GM12878 (cell line): ENCODE results near the gene ETV3L. TPM values are rescaled to one million over a fixed set of nuclear protein-coding genes. Genes with fewer than 3 reads are reported as not detected.

Experiments
- ATAC-seq: fragments of 200-7000 bp; cut with Tn5 transposase; 3 replicates; pipeline ENCODE4 v1.9.1; 2020; ENCODE audit warnings: mild to moderate bottlenecking, moderate library complexity
- BruUV-seq: library from RNA; stranded (reverse); fragments of 400-500 nt; replicated peaks from 2 replicates; lab custom pipeline; 2021; lab: Mats Ljungman, UMichigan
- CTCF ChIA-PET: fragments of 300-600 bp; sonication (Branson Sonifier 250); formaldehyde crosslinking; extraction: SDS; loops from one replicate; lab custom pipeline; 2021; ENCODE audit warnings: inconsistent platforms; lab: Yijun Ruan, JAX
- POLR2A ChIA-PET: fragments of 350-600 bp; formaldehyde crosslinking; extraction: SDS; loops from one replicate; lab custom pipeline; 2021; ENCODE audit warnings: inconsistent platforms; lab: Charles Lee
- RAD21 ChIA-PET: fragments of 300-600 bp; sonication (Branson Sonifier 250); formaldehyde crosslinking; loops from one replicate; lab custom pipeline; 2023; ENCODE audit warnings: antibody characterized with exemption; ENCODE audit not compliant: unreplicated experiment; lab: Charles Lee
- SMC1A ChIA-PET: fragments of 300-600 bp; sonication (Branson Sonifier 250); formaldehyde crosslinking; loops from one replicate; lab custom pipeline; 2023; ENCODE audit not compliant: unreplicated experiment, uncharacterized antibody; lab: Charles Lee
- DNase-seq: peaks from one replicate; pipeline ENCODE4 v3.0.0-alpha.2; 2011; ENCODE audit warnings: low read depth, low spot score
- FAIRE-seq: peaks from 3 replicates; lab custom pipeline; 2011; peaks lifted over from hg19 to GRCh38; lab: Jason Lieb, UNC
- H2AFZ ChIP-seq: 2 replicates; pipeline ENCODE4 v1.6.0; 2011; ENCODE audit warnings: low read depth, low read length, control low read depth; ENCODE audit not compliant: control insufficient read depth
- H3K27ac ChIP-seq: 2 replicates; pipeline ENCODE4 v1.5.1; 2011; ENCODE audit warnings: control low read depth; ENCODE audit not compliant: control insufficient read depth, insufficient read depth
- H3K27me3 ChIP-seq, 2 experiments: replicated peaks in 1 of 2; 2 replicates each; pipeline versions ENCODE4 v1.6.0 to v1.6.1; 2011; ENCODE audit warnings: low read length in 1 of 2; ENCODE audit not compliant: control insufficient read depth in 2 of 2, insufficient read depth in 2 of 2
- H3K36me3 ChIP-seq, 2 experiments: 2 replicates each; pipeline ENCODE4 v1.5.1; 2011; ENCODE audit warnings: low read length in 1 of 2; ENCODE audit not compliant: control insufficient read depth in 2 of 2, insufficient read depth in 2 of 2
- H3K4me1 ChIP-seq: 2 replicates; pipeline ENCODE4 v1.6.1; 2011; ENCODE audit warnings: mild to moderate bottlenecking, low read length, moderate library complexity, mixed read lengths; ENCODE audit not compliant: control insufficient read depth, insufficient read depth
- H3K4me2 ChIP-seq: 2 replicates; pipeline ENCODE4 v1.6.0; 2011; ENCODE audit warnings: control low read depth; ENCODE audit not compliant: control insufficient read depth, insufficient read depth
- H3K4me3 ChIP-seq: fragments of 200-600 bp; sonication (generic); 2 replicates; pipeline ENCODE4 v1.5.1; 2016
- H3K79me2 ChIP-seq: 2 replicates; pipeline ENCODE4 v1.6.0; 2011; ENCODE audit warnings: low read length; ENCODE audit not compliant: control insufficient read depth, insufficient read depth
- H3K9ac ChIP-seq: 2 replicates; pipeline ENCODE4 v1.8.0; 2011; ENCODE audit warnings: low read length, control low read depth, mixed read lengths; ENCODE audit not compliant: control insufficient read depth, insufficient read depth
- H3K9me3 ChIP-seq: replicated peaks from 3 replicates; pipeline ENCODE4 v1.5.1; 2011; ENCODE audit warnings: mild to moderate bottlenecking, low read length; ENCODE audit not compliant: control insufficient read depth, insufficient read depth
- H4K20me1 ChIP-seq: 2 replicates; pipeline ENCODE4 v1.6.0; 2011; ENCODE audit not compliant: control insufficient read depth, insufficient read depth
- HCFC1 ChIP-seq: fragments of 150-350 bp; IDR thresholded peaks from 2 replicates; pipeline ENCODE4 v1.6.1; 2014; ENCODE audit warnings: low read length
- MXI1 ChIP-seq: fragments of 150-350 bp; IDR thresholded peaks from 2 replicates; pipeline ENCODE4 v1.6.1; 2011; ENCODE audit warnings: low read depth, mild to moderate bottlenecking, inconsistent platforms, low read length, improper control_type of control experiment
- NFYB ChIP-seq: IDR thresholded peaks from 2 replicates; pipeline ENCODE4 v1.6.1; 2011; ENCODE audit warnings: low read depth, mild to moderate bottlenecking, low read length, improper control_type of control experiment, moderate library complexity; ENCODE audit not compliant: insufficient read depth
- SREBF1 ChIP-seq: IDR thresholded peaks from 2 replicates; pipeline ENCODE4 v1.6.1; 2012; ENCODE audit warnings: mild to moderate bottlenecking, low read length
- TCF12 ChIP-seq: IDR thresholded peaks from 2 replicates; pipeline ENCODE4 v1.6.1; 2011; ENCODE audit warnings: low read depth, mild to moderate bottlenecking, low read length
- ZBTB33 ChIP-seq: fragments of 450-650 bp; IDR thresholded peaks from 2 replicates; pipeline ENCODE4 v1.6.1; 2017; ENCODE audit warnings: mild to moderate bottlenecking
- WGBS: methylation state at CpG from one replicate; pipeline ENCODE4 v1.1.6; 2016; ENCODE audit warnings: low lambda C conversion rate; ENCODE audit not compliant: insufficient replicate concordance, insufficient coverage; ENCODE audit errors: missing lambda C conversion rate; 5-methylcytosine and 5-hydroxymethylcytosine counted together
- in situ Hi-C: fragments of 300-500 bp; cut with MboI; formaldehyde crosslinking; loops from 9 replicates; pipeline ENCODE4 v1.14.3; 2018; ENCODE audit warnings: mixed read lengths
- intact Hi-C: fragments of 100-400 bp; cut with micrococcal nuclease; formaldehyde crosslinking; loops from one replicate; pipeline ENCODE4 v1.14.2; 2022; ENCODE audit not compliant: unreplicated experiment
- polyA plus RNA-seq, 11 experiments: library from polyadenylated mRNA; depleted of rRNA in 4 of 11; unstranded in 6 of 11; stranded (reverse) in 5 of 11; fragments of >200 nt; fragmentation: Nextera tagmentation in 4 of 11; fragmentation: Illumina TruSeq in 1 of 11; extraction: Ambion mirVana in 4 of 11; extraction: Trizol in 1 of 11; gene quantifications; 1 replicate in 1 of 11; 2 replicates in 10 of 11; pipeline versions ENCODE4 v1.2.1 to v1.2.3, GENCODE V29; 2011 to 2016; ENCODE audit warnings: inconsistent platforms in 2 of 11, missing spikeins in 2 of 11, low read depth in 1 of 11
- total RNA-seq, 4 experiments: library from RNA; depleted of rRNA in 3 of 4; stranded (reverse); fragments of >200 nt in 3 of 4; fragmentation: Illumina TruSeq in 1 of 4; extraction: Trizol in 1 of 4; gene quantifications; 2 replicates each; pipeline versions ENCODE4 v1.2.1 to v1.2.3, GENCODE V29; 2013 to 2021

The ETV3L gene
- total and polyA plus RNA-seq, 10 of the 15 experiments (the other 5 are each of a cell fraction or from before 2014, with no cell fraction given): 0.03 to 1.3 (median 0.44) TPM

- no peak for TF ChIP-seq ZBTB33
These were observed 1.1 kb downstream of the ETV3L start (continued) for GRCh38 chr1:157098519-157098918.

- H3K4me1 ChIP-seq: peaks cover 6% of the 10 kb centered on the region
- H3K9ac ChIP-seq: no peak overlapping the region
- H3K27me3 ChIP-seq: no peaks in the 10 kb centered on the region; a peak in 1 of 4 replicates
- in situ Hi-C loops (loop anchor here (10.0 kb wide), 1 partner anchor 397 kb away; no protein-coding TSS in a partner anchor), intact Hi-C loops (no loop called here)
- no peaks in the 10 kb centered on the region for H4K20me1 ChIP-seq
- ATAC-seq: no peak
- ChIA-PET SMC1A (interaction anchor here (0.7 to 1.5 kb wide), 3 partner anchors 12 to 40 kb away, joined by 3 to 4 read pairs (median 3); no protein-coding TSS in a partner anchor), CTCF (interaction anchor here (1.2 to 6.4 kb wide), 2 partner anchors 58 to 70 kb away, joined by 3 to 41 read pairs; no protein-coding TSS in a partner anchor), RAD21 (interaction anchor here (2.0 to 2.7 kb wide), 2 partner anchors 55 to 58 kb away, joined by 5 to 12 read pairs; no protein-coding TSS in a partner anchor), POLR2A (interaction anchor here (1.4 kb wide), 1 partner anchor 57 kb away, joined by 5 read pairs; no protein-coding TSS in a partner anchor)
- 20% methylated on average over 6 of the region's 6 CpGs for WGBS
- H3K4me2 ChIP-seq: no peak overlapping the region
- H3K36me3 ChIP-seq: no peaks in the 10 kb centered on the region
- H3K4me3 ChIP-seq: no peak overlapping the region
- DNase-seq: no peak
- no peak overlapping the region for H3K27ac ChIP-seq
- TF ChIP-seq NFYB (no peak), MXI1 (no peak), HCFC1 (no peak), SREBF1 (no peak), TCF12 (no peak)
- H3K9me3 ChIP-seq: no peaks in the 10 kb centered on the region
- BruUV-seq: no TSS peak
- no peak overlapping the region for H2AFZ ChIP-seq
- no peaks in the 10 kb centered on the region for H3K79me2 ChIP-seq
- FAIRE-seq: no peak
These were observed 1.9 kb downstream of the ETV3L start for GRCh38 chr1:157097692-157098091.
